Measurements from ENCODE around the gene IRS2. TPM values are rescaled to one million over a fixed set of nuclear protein-coding genes. Genes with fewer than 3 reads are reported as not detected.

Gene IRS2
- polyA plus RNA-seq, 1 experiment = 1.5 TPM

GRCh38 chr13:109816112-109816807 lies 29.9 kb upstream of the IRS2 start:
- TF ChIP-seq CTCF (IDR thresholded peaks at IDR 0.05; ENCODE audit: low read depth, low read length) = no peak
- H3K27ac ChIP-seq (ENCODE audit: low read depth, low read length) = no peak overlapping the region
- no peak for DNase-seq (ENCODE audit: low read depth, low spot score)
- ChIA-PET POLR2A (no interaction called here), CTCF (no interaction called here)
- peaks cover 4% of the 10 kb centered on the region for H3K27me3 ChIP-seq (ENCODE audit: control insufficient read depth, insufficient read depth, low read length)
- H3K4me3 ChIP-seq (ENCODE audit: low read depth, low read length) = no peak overlapping the region
- H3K9me3 ChIP-seq (ENCODE audit: control insufficient read depth, insufficient read depth, low read length) = no peaks in the 10 kb centered on the region

- no peak for DNase-seq (ENCODE audit: low read depth, low spot score)
- Histone ChIP-seq H3K27ac (ENCODE audit: low read depth, low read length) (no peak overlapping the region), H3K4me3 (ENCODE audit: low read depth, low read length) (no peak overlapping the region), H3K9me3 (ENCODE audit: control insufficient read depth, insufficient read depth, low read length) (no peaks in the 10 kb centered on the region), H3K27me3 (ENCODE audit: control insufficient read depth, insufficient read depth, low read length) (peaks cover 6% of the 10 kb centered on the region)
- ChIA-PET POLR2A (no interaction called here), CTCF (interaction anchor here (0.5 kb wide), 1 partner anchor 104 kb away, joined by 3 read pairs; no protein-coding TSS in a partner anchor)
- no peak for TF ChIP-seq CTCF (IDR thresholded peaks at IDR 0.05; ENCODE audit: low read depth, low read length)
Measured at GRCh38 chr13:109815651-109816050, 29.3 kb upstream of the IRS2 start.

- CTCF ChIA-PET = no interaction called here
- POLR2A ChIA-PET = no interaction called here
- Histone ChIP-seq H3K27ac (ENCODE audit: low read depth, low read length) (no peak overlapping the region), H3K9me3 (ENCODE audit: control insufficient read depth, insufficient read depth, low read length) (no peaks in the 10 kb centered on the region), H3K4me3 (ENCODE audit: low read depth, low read length) (no peak overlapping the region), H3K27me3 (ENCODE audit: control insufficient read depth, insufficient read depth, low read length) (peaks cover 11% of the 10 kb centered on the region)
- no peak for DNase-seq (ENCODE audit: low read depth, low spot score)
- TF ChIP-seq CTCF (IDR thresholded peaks at IDR 0.05; ENCODE audit: low read depth, low read length) = no peak
Measured at GRCh38 chr13:109813663-109814062, 27.3 kb upstream of the IRS2 start.

- peaks cover 14% of the 10 kb centered on the region for H3K27me3 ChIP-seq (ENCODE audit: control insufficient read depth, insufficient read depth, low read length)
- no peak overlapping the region for H3K27ac ChIP-seq (ENCODE audit: low read depth, low read length)
- CTCF ChIA-PET = no interaction called here
- H3K4me3 ChIP-seq (ENCODE audit: low read depth, low read length) = no peak overlapping the region
- no peaks in the 10 kb centered on the region for H3K9me3 ChIP-seq (ENCODE audit: control insufficient read depth, insufficient read depth, low read length)
- POLR2A ChIA-PET = no interaction called here
- TF ChIP-seq CTCF (IDR thresholded peaks at IDR 0.05; ENCODE audit: low read depth, low read length) = no peak
- DNase-seq (ENCODE audit: low read depth, low spot score) = no peak
Measured at GRCh38 chr13:109812382-109812781, 26.0 kb upstream of the IRS2 start.

GRCh38 chr13:109810761-109811510 lies 24.6 kb upstream of the IRS2 start:
- no peak for TF ChIP-seq CTCF (IDR thresholded peaks at IDR 0.05; ENCODE audit: low read depth, low read length)
- no peak for DNase-seq (ENCODE audit: low read depth, low spot score)

More at GRCh38 chr13:109810761-109811510, 24.6 kb upstream of the IRS2 start:
- no peaks in the 10 kb centered on the region for H3K9me3 ChIP-seq (ENCODE audit: control insufficient read depth, insufficient read depth, low read length)
- CTCF ChIA-PET = no interaction called here
- POLR2A ChIA-PET = no interaction called here
- peaks cover 17% of the 10 kb centered on the region for H3K27me3 ChIP-seq (ENCODE audit: control insufficient read depth, insufficient read depth, low read length)
- no peak overlapping the region for H3K4me3 ChIP-seq (ENCODE audit: low read depth, low read length)
- no peak overlapping the region for H3K27ac ChIP-seq (ENCODE audit: low read depth, low read length)

Data from AG04450 (cell line).